Memory B cell (primary cell): ENCODE results near the gene BTG1.
"Not testable (repeated sequence)": the region's sequence is repeated elsewhere in the genome, so short reads cannot be mapped to it uniquely, and the experiment has no call there.

ENCODE experiments used
- ATAC-seq: fragments of 150-1000 bp; cut with Tn5 transposase; 2 replicates; pipeline ENCODE4 v1.10.0; 2021; ENCODE audit warnings: low read depth, mild to moderate bottlenecking, moderate library complexity
- DNase-seq, 2 donors: peaks; one replicate each; pipeline ENCODE4 v3.0.0; 2022; ENCODE audit warnings: low spot score in 2 of 2
- H3K27ac Mint-ChIP-seq: one replicate; pipeline ENCODE4 v1.8.0; 2022; ENCODE audit warnings: mild to moderate bottlenecking, moderate library complexity, mixed read lengths
- H3K27me3 Mint-ChIP-seq: one replicate; pipeline ENCODE4 v1.8.0; 2022; ENCODE audit warnings: mixed read lengths
- H3K36me3 Mint-ChIP-seq: one replicate; pipeline ENCODE4 v1.8.0; 2022; ENCODE audit warnings: mild to moderate bottlenecking, mixed read lengths
- H3K4me1 Mint-ChIP-seq: one replicate; pipeline ENCODE4 v1.8.0; 2022; ENCODE audit warnings: mixed read lengths
- H3K4me3 Mint-ChIP-seq: one replicate; pipeline ENCODE4 v1.8.0; 2022; ENCODE audit warnings: mild to moderate bottlenecking, moderate library complexity, mixed read lengths
- H3K9me3 Mint-ChIP-seq: one replicate; pipeline ENCODE4 v1.8.0; 2022; ENCODE audit warnings: mixed read lengths

Gene BTG1

GRCh38 chr12:92143686-92144630, 1.7 kb downstream of the BTG1 start:
- Mint-ChIP-seq H3K9me3 (no peaks in the 10 kb centered on the region), H3K4me1 (peaks cover 26% of the 10 kb centered on the region), H3K27ac (peak overlapping the region; percentile 100), H3K4me3 (peak overlapping the region; percentile 100), H3K27me3 (no peaks in the 10 kb centered on the region), H3K36me3 (peaks cover 45% of the 10 kb centered on the region)
- ATAC-seq (peak; percentile 25), DNase-seq (peak; percentile 64 to 68)

GRCh38 chr12:92143258-92143657, 2.4 kb downstream of the BTG1 start:
- no peaks in the 10 kb centered on the region for H3K27me3 Mint-ChIP-seq
- peak overlapping the region; percentile 100 for H3K27ac Mint-ChIP-seq
- peaks cover 23% of the 10 kb centered on the region for H3K4me1 Mint-ChIP-seq
- H3K36me3 Mint-ChIP-seq, result peaks cover 44% of the 10 kb centered on the region
- peak overlapping the region; percentile 100 for H3K4me3 Mint-ChIP-seq
- DNase-seq, result no peak
- H3K9me3 Mint-ChIP-seq, result no peaks in the 10 kb centered on the region
- no peak for ATAC-seq

- Mint-ChIP-seq H3K27ac (peak overlapping the region; percentile 84), H3K27me3 (no peaks in the 10 kb centered on the region), H3K4me1 (peaks cover 30% of the 10 kb centered on the region), H3K9me3 (no peaks in the 10 kb centered on the region), H3K36me3 (peaks cover 47% of the 10 kb centered on the region), H3K4me3 (peak overlapping the region; percentile 100)
- no peak for ATAC-seq
- no peak for DNase-seq
Measured at GRCh38 chr12:92142251-92142926, 3.3 kb downstream of the BTG1 start.

- Mint-ChIP-seq H3K4me3 (peak overlapping the region; percentile 100), H3K4me1 (peaks cover 32% of the 10 kb centered on the region), H3K36me3 (peaks cover 44% of the 10 kb centered on the region), H3K27ac (peak overlapping the region; percentile 84), H3K27me3 (no peaks in the 10 kb centered on the region), H3K9me3 (no peaks in the 10 kb centered on the region)
- ATAC-seq, result no peak
- no peak for DNase-seq
Measured at GRCh38 chr12:92141591-92142121, 4.0 kb downstream of the BTG1 start.

GRCh38 chr12:92140896-92141536, 4.6 kb downstream of the BTG1 start:
- H3K27me3 Mint-ChIP-seq, result no peaks in the 10 kb centered on the region
- H3K4me3 Mint-ChIP-seq, result peak overlapping the region; percentile 100
- no peaks in the 10 kb centered on the region for H3K9me3 Mint-ChIP-seq
- peaks cover 43% of the 10 kb centered on the region for H3K36me3 Mint-ChIP-seq
- peaks cover 38% of the 10 kb centered on the region for H3K4me1 Mint-ChIP-seq
- H3K27ac Mint-ChIP-seq, result peak overlapping the region; percentile 84
- DNase-seq, result no peak
- peak; percentile 11 for ATAC-seq

- peak overlapping the region; percentile 84 for H3K27ac Mint-ChIP-seq
- H3K36me3 Mint-ChIP-seq, result peaks cover 43% of the 10 kb centered on the region
- H3K4me1 Mint-ChIP-seq, result peaks cover 38% of the 10 kb centered on the region
- H3K4me3 Mint-ChIP-seq, result peak overlapping the region; percentile 100
- H3K9me3 Mint-ChIP-seq, result no peaks in the 10 kb centered on the region
- DNase-seq (no peak), ATAC-seq (no peak)
- H3K27me3 Mint-ChIP-seq, result no peaks in the 10 kb centered on the region
Measured at GRCh38 chr12:92140156-92140555, 5.5 kb downstream of the BTG1 start.

- Mint-ChIP-seq H3K36me3 (peaks cover 42% of the 10 kb centered on the region), H3K27me3 (no peaks in the 10 kb centered on the region)
Measured at GRCh38 chr12:92139634-92140150, 6.0 kb downstream of the BTG1 start.

GRCh38 chr12:92138626-92139025, 7.0 kb downstream of the BTG1 start:
- H3K27me3 Mint-ChIP-seq, result no peaks in the 10 kb centered on the region
- peaks cover 33% of the 10 kb centered on the region for H3K36me3 Mint-ChIP-seq
- H3K27ac Mint-ChIP-seq, result peak overlapping the region; percentile 62
- ATAC-seq (no peak), DNase-seq (no peak)
- H3K4me1 Mint-ChIP-seq, result peaks cover 49% of the 10 kb centered on the region
- H3K9me3 Mint-ChIP-seq, result no peaks in the 10 kb centered on the region
- peak overlapping the region; percentile 100 for H3K4me3 Mint-ChIP-seq

More at GRCh38 chr12:92139634-92140150, 6.0 kb downstream of the BTG1 start:
- H3K9me3 Mint-ChIP-seq, result no peaks in the 10 kb centered on the region
- peak overlapping the region; percentile 69 for H3K27ac Mint-ChIP-seq
- H3K4me1 Mint-ChIP-seq, result peaks cover 42% of the 10 kb centered on the region
- ATAC-seq (no peak), DNase-seq (no peak)
- H3K4me3 Mint-ChIP-seq, result peak overlapping the region; percentile 100

- Mint-ChIP-seq H3K4me1 (peaks cover 53% of the 10 kb centered on the region), H3K36me3 (peaks cover 33% of the 10 kb centered on the region), H3K9me3 (no peaks in the 10 kb centered on the region), H3K4me3 (peak overlapping the region; percentile 100), H3K27ac (peak overlapping the region; percentile 62), H3K27me3 (no peaks in the 10 kb centered on the region)
- ATAC-seq (no peak), DNase-seq (no peak)
Measured at GRCh38 chr12:92138144-92138543, 7.5 kb downstream of the BTG1 start.

GRCh38 chr12:92136965-92137721, 8.5 kb downstream of the BTG1 start:
- Mint-ChIP-seq H3K27ac (peak overlapping the region; percentile 62), H3K9me3 (no peaks in the 10 kb centered on the region), H3K36me3 (peaks cover 25% of the 10 kb centered on the region), H3K27me3 (no peaks in the 10 kb centered on the region), H3K4me1 (peaks cover 52% of the 10 kb centered on the region), H3K4me3 (peak overlapping the region; percentile 100)
- no peak for ATAC-seq
- no peak for DNase-seq

- Mint-ChIP-seq H3K36me3 (peaks cover 29% of the 10 kb centered on the region), H3K27me3 (no peaks in the 10 kb centered on the region), H3K27ac (peak overlapping the region; percentile 62), H3K4me3 (peak overlapping the region; percentile 100), H3K4me1 (peaks cover 59% of the 10 kb centered on the region), H3K9me3 (no peaks in the 10 kb centered on the region)
- DNase-seq (no peak), ATAC-seq (no peak)
Measured at GRCh38 chr12:92136026-92136730, 9.5 kb downstream of the BTG1 start.

GRCh38 chr12:92135541-92135940, 10.1 kb downstream of the BTG1 start:
- Mint-ChIP-seq H3K36me3 (peaks cover 26% of the 10 kb centered on the region), H3K4me3 (peak overlapping the region; percentile 100), H3K4me1 (peaks cover 62% of the 10 kb centered on the region), H3K27ac (peak overlapping the region; percentile 62)
- not testable (repeated sequence) for H3K9me3 Mint-ChIP-seq, H3K27me3 Mint-ChIP-seq, ATAC-seq, DNase-seq
